WTC11 (cell line): ENCODE results near the gene GTF2F1. TPM values are rescaled to one million over a fixed set of nuclear protein-coding genes. Genes with fewer than 3 reads are reported as not detected.

ENCODE experiments used
- ATAC-seq: fragments of 200-7000 bp; cut with Tn5 transposase; 2 replicates; pipeline ENCODE4 v1.10.0; 2021; ENCODE audit warnings: mild to moderate bottlenecking, moderate library complexity
- CTCF ChIA-PET: fragments of 300-600 bp; sonication (Branson Sonifier 250); formaldehyde crosslinking; loops from one replicate; lab custom pipeline; 2021; ENCODE audit warnings: antibody characterized with exemption; lab: Charles Lee
- POLR2A ChIA-PET: fragments of 350-600 bp; sonication (Branson Sonifier 250); formaldehyde crosslinking; loops from one replicate; lab custom pipeline; 2021; ENCODE audit warnings: antibody characterized with exemption; lab: Charles Lee
- DNase-seq: peaks from one replicate; pipeline ENCODE4 v3.0.0; 2021; ENCODE audit warnings: low spot score
- H3K27ac Mint-ChIP-seq: 2 replicates; pipeline ENCODE4 v1.8.0; 2021; ENCODE audit warnings: mixed read lengths
- H3K27me3 Mint-ChIP-seq: 2 replicates; pipeline ENCODE4 v1.8.0; 2021; ENCODE audit warnings: low read depth, mild to moderate bottlenecking, moderate library complexity, mixed read lengths
- H3K36me3 Mint-ChIP-seq: 2 replicates; pipeline ENCODE4 v1.8.0; 2021; ENCODE audit warnings: mixed read lengths
- H3K4me1 Mint-ChIP-seq: 2 replicates; pipeline ENCODE4 v1.8.0; 2022; ENCODE audit warnings: mixed read lengths
- H3K4me3 Mint-ChIP-seq: 2 replicates; pipeline ENCODE4 v1.8.0; 2021; ENCODE audit warnings: mild to moderate bottlenecking, moderate library complexity, mixed read lengths
- H3K9me3 Mint-ChIP-seq: 2 replicates; pipeline ENCODE4 v1.8.0; 2021; ENCODE audit warnings: mixed read lengths
- AFF4 ChIP-seq: sonication (generic); formaldehyde crosslinking; IDR thresholded peaks from 2 replicates; pipeline ENCODE4 v1.8.1; 2023; ENCODE audit warnings: mild to moderate bottlenecking, missing genetic modification reagents, borderline replicate concordance
- AR ChIP-seq: fragments of 250-450 bp; sonication (Bioruptor Pico); IDR thresholded peaks from 2 replicates; pipeline ENCODE4 v1.9.0; 2021; ENCODE audit warnings: mild to moderate bottlenecking
- CREM ChIP-seq: sonication (generic); formaldehyde crosslinking; IDR thresholded peaks from 2 replicates; pipeline ENCODE4 v1.8.1; 2022; ENCODE audit warnings: mild to moderate bottlenecking, missing genetic modification reagents, moderate library complexity
- ELF4 ChIP-seq: sonication (generic); formaldehyde crosslinking; IDR thresholded peaks from 2 replicates; pipeline ENCODE4 v1.8.1; 2022; ENCODE audit warnings: low read depth, mild to moderate bottlenecking, moderate library complexity, missing genetic modification reagents
- ERG ChIP-seq: fragments of 250-450 bp; sonication (Bioruptor Pico); IDR thresholded peaks from 2 replicates; pipeline ENCODE4 v1.8.0; 2021; ENCODE audit warnings: mild to moderate bottlenecking
- FOXP1 ChIP-seq: sonication (generic); formaldehyde crosslinking; IDR thresholded peaks from 2 replicates; pipeline ENCODE4 v1.8.0; 2022; ENCODE audit warnings: missing genetic modification reagents, mild to moderate bottlenecking, moderate library complexity, borderline replicate concordance
- GABPB1 ChIP-seq: sonication (generic); formaldehyde crosslinking; IDR thresholded peaks from 2 replicates; pipeline ENCODE4 v1.8.1; 2023; ENCODE audit warnings: mild to moderate bottlenecking, missing genetic modification reagents
- JUN ChIP-seq: sonication (generic); formaldehyde crosslinking; IDR thresholded peaks from 2 replicates; pipeline ENCODE4 v1.8.0; 2023; ENCODE audit warnings: mild to moderate bottlenecking, missing genetic modification reagents
- MXD4 ChIP-seq: fragments of 250-450 bp; sonication (Bioruptor Pico); IDR thresholded peaks from 2 replicates; pipeline ENCODE4 v1.8.0; 2021; ENCODE audit warnings: mild to moderate bottlenecking, moderate library complexity, borderline replicate concordance
- NFATC4 ChIP-seq: fragments of 250-450 bp; sonication (Bioruptor Pico); IDR thresholded peaks from 2 replicates; pipeline ENCODE4 v1.9.0; 2021; ENCODE audit warnings: mild to moderate bottlenecking
- SMAD4 ChIP-seq: sonication (generic); formaldehyde crosslinking; IDR thresholded peaks from 2 replicates; pipeline ENCODE4 v1.8.0; 2022; ENCODE audit warnings: mild to moderate bottlenecking, missing genetic modification reagents
- TCF7 ChIP-seq: sonication (generic); formaldehyde crosslinking; IDR thresholded peaks from 2 replicates; pipeline ENCODE4 v1.8.0; 2022; ENCODE audit warnings: mild to moderate bottlenecking, low read depth, missing genetic modification reagents, moderate library complexity
- TEAD1 ChIP-seq: sonication (generic); formaldehyde crosslinking; IDR thresholded peaks from 2 replicates; pipeline ENCODE4 v1.8.0; 2022; ENCODE audit warnings: mild to moderate bottlenecking, missing genetic modification reagents
- ZBTB43 ChIP-seq: sonication (generic); formaldehyde crosslinking; IDR thresholded peaks from 2 replicates; pipeline ENCODE4 v1.8.1; 2023; ENCODE audit warnings: mild to moderate bottlenecking, missing genetic modification reagents
- ZNF396 ChIP-seq: fragments of 250-450 bp; sonication (Bioruptor Pico); IDR thresholded peaks from 2 replicates; pipeline ENCODE4 v1.8.0; 2021; ENCODE audit warnings: mild to moderate bottlenecking, moderate library complexity, borderline replicate concordance
- ZNF423 ChIP-seq: fragments of 250-450 bp; sonication (Bioruptor Pico); IDR thresholded peaks from 2 replicates; pipeline ENCODE4 v2.1.2; 2022; ENCODE audit warnings: mild to moderate bottlenecking, moderate library complexity
- total RNA-seq: library from RNA; stranded (reverse); gene quantifications from 3 replicates; pipeline ENCODE4 v1.2.3, GENCODE V29; 2021
- TF ChIP-seq, protein P1 (sequence below): sonication (generic); formaldehyde crosslinking; IDR thresholded peaks from 2 replicates; pipeline ENCODE4 v1.8.1; 2022; ENCODE audit warnings: low read depth, missing genetic modification reagents, borderline replicate concordance
- TF ChIP-seq, protein P2 (sequence below): sonication (generic); formaldehyde crosslinking; IDR thresholded peaks from 2 replicates; pipeline ENCODE4 v1.8.0; 2023; ENCODE audit warnings: mild to moderate bottlenecking, missing genetic modification reagents
- TF ChIP-seq, protein P3 (sequence below): sonication (generic); formaldehyde crosslinking; IDR thresholded peaks from 2 replicates; pipeline ENCODE4 v1.8.1; 2022; ENCODE audit warnings: mild to moderate bottlenecking, missing genetic modification reagents, moderate library complexity, borderline replicate concordance
- TF ChIP-seq, protein P4 (sequence below): sonication (generic); formaldehyde crosslinking; IDR thresholded peaks from 2 replicates; pipeline ENCODE4 v1.8.0; 2022; ENCODE audit warnings: mild to moderate bottlenecking, missing genetic modification reagents

GTF2F1 gene
- total RNA-seq, 1 experiment from 2014 or later = 62.4 TPM

DNA sequence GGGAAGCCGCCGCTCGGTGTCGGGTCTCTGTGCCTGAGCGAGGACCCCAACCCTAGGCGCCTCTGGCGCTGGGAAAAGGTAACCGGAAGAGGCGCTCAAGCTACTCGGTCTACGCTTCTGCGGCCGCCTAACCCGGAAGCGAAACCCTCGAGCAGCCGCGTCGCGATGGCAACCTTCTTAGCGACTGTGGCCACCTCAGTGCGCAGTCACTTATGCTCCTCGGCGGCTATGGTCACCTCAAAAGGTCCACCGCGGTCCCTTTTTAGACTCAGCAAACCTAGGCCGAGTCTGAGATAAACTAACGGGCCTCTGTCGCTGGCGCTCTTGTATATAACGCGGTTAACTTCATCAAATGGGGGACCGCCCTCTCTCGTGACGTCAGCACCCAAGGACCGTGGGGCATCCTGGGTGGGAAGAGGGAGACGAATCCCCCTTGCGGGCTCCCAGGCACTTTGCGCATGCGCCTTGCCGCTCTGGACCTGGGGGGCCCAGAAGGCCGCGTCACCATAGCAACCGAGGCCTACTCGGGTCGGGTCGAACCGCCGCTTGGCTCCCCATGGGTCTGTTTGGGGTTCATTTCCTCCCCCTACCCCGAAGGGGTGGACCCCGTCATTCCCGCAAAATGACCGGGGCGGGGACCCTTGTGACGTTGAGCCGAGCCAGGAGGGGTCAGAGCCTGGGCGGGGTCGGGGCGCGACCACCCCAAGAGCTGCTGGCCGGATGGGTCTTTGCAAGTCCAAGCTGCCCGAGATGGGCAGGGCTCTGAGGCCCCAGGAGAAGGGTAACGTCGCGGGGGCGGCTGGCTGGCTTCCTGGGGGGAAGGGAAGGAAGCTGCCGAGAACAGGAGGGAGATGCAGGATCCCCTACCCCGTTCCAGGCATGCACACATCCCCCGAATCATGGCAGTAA is at the start of gene GTF2F1 (continued):
- TF ChIP-seq TEAD1 (CRISPR knock-in tag) = peak; percentile 31; the same call in 1 of the 2 replicates
- no peak for TF ChIP-seq JUN (CRISPR knock-in tag)
- TF ChIP-seq, protein P1, sequence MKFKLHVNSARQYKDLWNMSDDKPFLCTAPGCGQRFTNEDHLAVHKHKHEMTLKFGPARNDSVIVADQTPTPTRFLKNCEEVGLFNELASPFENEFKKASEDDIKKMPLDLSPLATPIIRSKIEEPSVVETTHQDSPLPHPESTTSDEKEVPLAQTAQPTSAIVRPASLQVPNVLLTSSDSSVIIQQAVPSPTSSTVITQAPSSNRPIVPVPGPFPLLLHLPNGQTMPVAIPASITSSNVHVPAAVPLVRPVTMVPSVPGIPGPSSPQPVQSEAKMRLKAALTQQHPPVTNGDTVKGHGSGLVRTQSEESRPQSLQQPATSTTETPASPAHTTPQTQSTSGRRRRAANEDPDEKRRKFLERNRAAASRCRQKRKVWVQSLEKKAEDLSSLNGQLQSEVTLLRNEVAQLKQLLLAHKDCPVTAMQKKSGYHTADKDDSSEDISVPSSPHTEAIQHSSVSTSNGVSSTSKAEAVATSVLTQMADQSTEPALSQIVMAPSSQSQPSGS = no peak
- TF ChIP-seq, protein P2, sequence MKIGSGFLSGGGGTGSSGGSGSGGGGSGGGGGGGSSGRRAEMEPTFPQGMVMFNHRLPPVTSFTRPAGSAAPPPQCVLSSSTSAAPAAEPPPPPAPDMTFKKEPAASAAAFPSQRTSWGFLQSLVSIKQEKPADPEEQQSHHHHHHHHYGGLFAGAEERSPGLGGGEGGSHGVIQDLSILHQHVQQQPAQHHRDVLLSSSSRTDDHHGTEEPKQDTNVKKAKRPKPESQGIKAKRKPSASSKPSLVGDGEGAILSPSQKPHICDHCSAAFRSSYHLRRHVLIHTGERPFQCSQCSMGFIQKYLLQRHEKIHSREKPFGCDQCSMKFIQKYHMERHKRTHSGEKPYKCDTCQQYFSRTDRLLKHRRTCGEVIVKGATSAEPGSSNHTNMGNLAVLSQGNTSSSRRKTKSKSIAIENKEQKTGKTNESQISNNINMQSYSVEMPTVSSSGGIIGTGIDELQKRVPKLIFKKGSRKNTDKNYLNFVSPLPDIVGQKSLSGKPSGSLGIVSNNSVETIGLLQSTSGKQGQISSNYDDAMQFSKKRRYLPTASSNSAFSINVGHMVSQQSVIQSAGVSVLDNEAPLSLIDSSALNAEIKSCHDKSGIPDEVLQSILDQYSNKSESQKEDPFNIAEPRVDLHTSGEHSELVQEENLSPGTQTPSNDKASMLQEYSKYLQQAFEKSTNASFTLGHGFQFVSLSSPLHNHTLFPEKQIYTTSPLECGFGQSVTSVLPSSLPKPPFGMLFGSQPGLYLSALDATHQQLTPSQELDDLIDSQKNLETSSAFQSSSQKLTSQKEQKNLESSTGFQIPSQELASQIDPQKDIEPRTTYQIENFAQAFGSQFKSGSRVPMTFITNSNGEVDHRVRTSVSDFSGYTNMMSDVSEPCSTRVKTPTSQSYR = 0 out of 2 replicates have a peak, but pooled peaks have one; percentile 41
- TF ChIP-seq ZNF396 (CRISPR knock-in tag) = no peak
- no peak for TF ChIP-seq AFF4 (CRISPR knock-in tag)
- peak; percentile 76 for TF ChIP-seq GABPB1 (CRISPR knock-in tag)
- TF ChIP-seq, protein P3, sequence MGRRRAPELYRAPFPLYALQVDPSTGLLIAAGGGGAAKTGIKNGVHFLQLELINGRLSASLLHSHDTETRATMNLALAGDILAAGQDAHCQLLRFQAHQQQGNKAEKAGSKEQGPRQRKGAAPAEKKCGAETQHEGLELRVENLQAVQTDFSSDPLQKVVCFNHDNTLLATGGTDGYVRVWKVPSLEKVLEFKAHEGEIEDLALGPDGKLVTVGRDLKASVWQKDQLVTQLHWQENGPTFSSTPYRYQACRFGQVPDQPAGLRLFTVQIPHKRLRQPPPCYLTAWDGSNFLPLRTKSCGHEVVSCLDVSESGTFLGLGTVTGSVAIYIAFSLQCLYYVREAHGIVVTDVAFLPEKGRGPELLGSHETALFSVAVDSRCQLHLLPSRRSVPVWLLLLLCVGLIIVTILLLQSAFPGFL (CRISPR knock-in tag) = no peak
- no peak for TF ChIP-seq ELF4 (CRISPR knock-in tag)
- no peak for TF ChIP-seq TCF7 (CRISPR knock-in tag)
- no peak for TF ChIP-seq SMAD4
- TF ChIP-seq, protein P4, sequence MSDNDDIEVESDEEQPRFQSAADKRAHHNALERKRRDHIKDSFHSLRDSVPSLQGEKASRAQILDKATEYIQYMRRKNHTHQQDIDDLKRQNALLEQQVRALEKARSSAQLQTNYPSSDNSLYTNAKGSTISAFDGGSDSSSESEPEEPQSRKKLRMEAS = 0 out of 2 replicates have a peak, but pooled peaks have one; percentile 48
- no peak for TF ChIP-seq ZBTB43

DNA sequence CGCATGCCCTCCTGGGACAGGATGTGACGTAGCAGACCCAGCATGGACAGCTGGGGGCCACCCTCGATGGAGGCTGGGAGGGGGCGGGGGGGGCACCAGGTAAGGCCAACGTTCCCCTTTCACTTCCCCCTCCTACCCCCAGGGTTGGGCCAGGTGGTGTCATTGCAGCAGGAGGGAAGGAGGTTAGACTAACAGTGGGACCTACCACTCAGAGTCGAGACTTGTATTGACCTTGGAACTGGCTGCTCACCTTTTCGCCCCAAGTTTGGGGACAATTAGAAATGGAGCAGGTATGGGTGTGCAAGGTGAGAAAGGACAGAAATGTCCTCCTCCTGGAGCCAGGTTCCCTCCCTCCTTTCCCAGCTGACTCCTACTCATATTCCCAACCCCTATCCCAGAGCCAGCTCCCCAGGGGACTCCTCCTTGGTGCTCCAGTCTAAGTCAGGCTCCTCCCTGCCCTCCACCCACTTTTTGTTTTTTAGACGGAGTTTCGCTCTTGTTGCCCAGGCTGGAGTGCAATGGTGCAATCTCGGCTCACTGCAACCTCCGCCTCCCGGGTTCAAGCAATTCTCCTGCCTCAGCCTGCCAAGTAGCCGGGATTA is 49.2 kb upstream of the GTF2F1 start:
- Mint-ChIP-seq H3K36me3 (peaks cover 11% of the 10 kb centered on the region), H3K9me3 (0 out of 2 replicates have a peak, but pooled peaks cover 2% of the 10 kb centered on the region), H3K4me1 (no peaks in the 10 kb centered on the region), H3K4me3 (no peak overlapping the region), H3K27me3 (no peaks in the 10 kb centered on the region), H3K27ac (no peak overlapping the region)
- DNase-seq (no peak), ATAC-seq (no peak)
- ChIA-PET CTCF (no interaction called here), POLR2A (no interaction called here)
- TF ChIP-seq ERG (CRISPR knock-in tag) (no peak), AR (CRISPR knock-in tag) (no peak), ZNF423 (CRISPR knock-in tag) (no peak), CREM (CRISPR knock-in tag) (no peak), NFATC4 (CRISPR knock-in tag) (no peak), FOXP1 (CRISPR knock-in tag) (no peak), MXD4 (CRISPR knock-in tag) (no peak)
